DND-41 (cell line): ENCODE results near the gene MYH11.

Experiments used
- ATAC-seq: fragments of 200-7000 bp; cut with Tn5 transposase; 3 replicates; pipeline ENCODE4 v1.9.1; 2021; ENCODE audit warnings: low read depth; ENCODE audit not compliant: insufficient read depth
- DNase-seq: peaks from one replicate; pipeline ENCODE4 v3.0.0-alpha.2; 2020
- H2AFZ ChIP-seq: 2 replicates; pipeline ENCODE4 v1.6.0; 2012; ENCODE audit warnings: low read depth, low read length
- H3K27ac ChIP-seq: 2 replicates; pipeline ENCODE4 v1.5.1; 2012; ENCODE audit warnings: low read length, inconsistent platforms
- H3K27me3 ChIP-seq: fragments of 200-600 bp; sonication (generic); 2 replicates; pipeline ENCODE4 v1.6.0; 2012; ENCODE audit warnings: low read length, mild to moderate bottlenecking, inconsistent platforms; ENCODE audit not compliant: insufficient read depth, poor library complexity
- H3K36me3 ChIP-seq: 2 replicates; pipeline ENCODE4 v1.5.1; 2012; ENCODE audit warnings: low read length, inconsistent platforms; ENCODE audit not compliant: insufficient read depth
- H3K4me1 ChIP-seq: 2 replicates; pipeline ENCODE4 v1.5.1; 2012; ENCODE audit warnings: mild to moderate bottlenecking, low read length; ENCODE audit not compliant: insufficient read depth
- H3K4me2 ChIP-seq: 2 replicates; pipeline ENCODE4 v1.6.0; 2012; ENCODE audit warnings: mild to moderate bottlenecking, moderate library complexity, low read length, inconsistent platforms; ENCODE audit not compliant: insufficient read depth
- H3K4me3 ChIP-seq, 2 experiments: fragments of 200-600 bp in 1 of 2; shearing (Covaris generic) in 1 of 2; 2 replicates each; pipeline ENCODE4 v1.5.1; 2012 to 2016; ENCODE audit warnings: inconsistent platforms in 2 of 2, low read length in 2 of 2, mild to moderate bottlenecking in 2 of 2, low read depth in 1 of 2, moderate library complexity in 1 of 2
- H3K79me2 ChIP-seq: 2 replicates; pipeline ENCODE4 v1.6.0; 2012; ENCODE audit warnings: low read length, inconsistent platforms; ENCODE audit not compliant: insufficient read depth
- H3K9ac ChIP-seq: 2 replicates; pipeline ENCODE4 v1.6.0; 2012; ENCODE audit warnings: low read depth, mild to moderate bottlenecking, inconsistent platforms, low read length, moderate library complexity
- H3K9me3 ChIP-seq: 2 replicates; pipeline ENCODE4 v1.5.1; 2012; ENCODE audit warnings: low read length, moderate library complexity, mild to moderate bottlenecking, inconsistent platforms; ENCODE audit not compliant: insufficient read depth, severe bottlenecking
- H4K20me1 ChIP-seq: 2 replicates; pipeline ENCODE4 v1.6.0; 2012; ENCODE audit warnings: low read length; ENCODE audit not compliant: insufficient read depth
- CTCF ChIP-seq: IDR thresholded peaks from 2 replicates; pipeline ENCODE4 v1.5.1; 2012; ENCODE audit warnings: borderline replicate concordance, low read length, moderate library complexity, mild to moderate bottlenecking; ENCODE audit not compliant: poor library complexity, severe bottlenecking; ENCODE audit errors: extremely low read depth
- EZH2 ChIP-seq: IDR thresholded peaks from 3 replicates; pipeline ENCODE4 v1.6.1; 2012; ENCODE audit warnings: borderline replicate concordance, low read depth, mild to moderate bottlenecking, moderate library complexity, low read length, inconsistent platforms; ENCODE audit not compliant: severe bottlenecking

Gene MYH11

GRCh38 chr16:15677447-15677846 is 179.4 kb downstream of the MYH11 start:
- no peak overlapping the region for H3K4me2 ChIP-seq
- no peak overlapping the region for H3K27ac ChIP-seq
- no peaks in the 10 kb centered on the region for H3K27me3 ChIP-seq
- H3K9me3 ChIP-seq: no peaks in the 10 kb centered on the region
- no peak overlapping the region for H3K4me3 ChIP-seq
- TF ChIP-seq CTCF (no peak), EZH2 (no peak)
- H3K9ac ChIP-seq: no peak overlapping the region
- H3K79me2 ChIP-seq: peaks cover 48% of the 10 kb centered on the region
- H3K4me1 ChIP-seq: peaks cover 14% of the 10 kb centered on the region
- ATAC-seq (no peak), DNase-seq (no peak)
- no peak overlapping the region for H2AFZ ChIP-seq
- peaks cover 77% of the 10 kb centered on the region for H3K36me3 ChIP-seq
- H4K20me1 ChIP-seq: no peaks in the 10 kb centered on the region

GRCh38 chr16:15676506-15676905 is 180.3 kb downstream of the MYH11 start:
- H3K4me3 ChIP-seq: no peak overlapping the region
- ATAC-seq (no peak), DNase-seq (no peak)
- H3K27ac ChIP-seq: no peak overlapping the region
- H2AFZ ChIP-seq: no peak overlapping the region
- no peaks in the 10 kb centered on the region for H3K9me3 ChIP-seq
- H3K36me3 ChIP-seq: peaks cover 72% of the 10 kb centered on the region
- TF ChIP-seq CTCF (no peak), EZH2 (no peak)
- H3K27me3 ChIP-seq: no peaks in the 10 kb centered on the region
- no peaks in the 10 kb centered on the region for H4K20me1 ChIP-seq
- no peak overlapping the region for H3K9ac ChIP-seq
- peaks cover 40% of the 10 kb centered on the region for H3K79me2 ChIP-seq
- H3K4me2 ChIP-seq: no peak overlapping the region
- peaks cover 23% of the 10 kb centered on the region for H3K4me1 ChIP-seq

GRCh38 chr16:15674571-15674970 is 182.3 kb downstream of the MYH11 start:
- DNase-seq (no peak), ATAC-seq (no peak)
- Histone ChIP-seq H3K79me2 (peaks cover 43% of the 10 kb centered on the region), H3K9me3 (no peaks in the 10 kb centered on the region), H3K9ac (no peak overlapping the region), H3K27me3 (no peaks in the 10 kb centered on the region), H3K4me2 (no peak overlapping the region), H3K4me3 (no peak overlapping the region), H3K27ac (no peak overlapping the region), H4K20me1 (no peaks in the 10 kb centered on the region), H3K4me1 (peaks cover 40% of the 10 kb centered on the region), H3K36me3 (peaks cover 82% of the 10 kb centered on the region), H2AFZ (no peak overlapping the region)
- TF ChIP-seq CTCF: no peak
- TF ChIP-seq EZH2: no peak
